Epithelial cell of proximal tubule (primary cell): ENCODE measurements around the gene TM4SF20. TPM values are rescaled to one million over a fixed set of nuclear protein-coding genes. Genes with fewer than 3 reads are reported as not detected.

Experiments used
- DNase-seq: peaks from one replicate; pipeline ENCODE4 v3.0.0-alpha.2; 2011; ENCODE audit warnings: low read depth
- H3K4me3 ChIP-seq: 2 replicates; pipeline ENCODE4 v1.5.1; 2011; ENCODE audit warnings: low read depth, mild to moderate bottlenecking, low read length
- total RNA-seq: library from RNA; depleted of rRNA; stranded (reverse); fragments of >200 nt; gene quantifications from 2 replicates; pipeline ENCODE4 v1.2.3, GENCODE V29; 2015
- TF ChIP-seq, protein P1 (sequence below): conservative IDR thresholded peaks from 2 replicates; pipeline ENCODE4 v1.5.1; 2012; ENCODE audit warnings: low read depth, mild to moderate bottlenecking, low read length

The TM4SF20 gene
- total RNA-seq, 1 donor from 2014 or later: not detected

DNA sequence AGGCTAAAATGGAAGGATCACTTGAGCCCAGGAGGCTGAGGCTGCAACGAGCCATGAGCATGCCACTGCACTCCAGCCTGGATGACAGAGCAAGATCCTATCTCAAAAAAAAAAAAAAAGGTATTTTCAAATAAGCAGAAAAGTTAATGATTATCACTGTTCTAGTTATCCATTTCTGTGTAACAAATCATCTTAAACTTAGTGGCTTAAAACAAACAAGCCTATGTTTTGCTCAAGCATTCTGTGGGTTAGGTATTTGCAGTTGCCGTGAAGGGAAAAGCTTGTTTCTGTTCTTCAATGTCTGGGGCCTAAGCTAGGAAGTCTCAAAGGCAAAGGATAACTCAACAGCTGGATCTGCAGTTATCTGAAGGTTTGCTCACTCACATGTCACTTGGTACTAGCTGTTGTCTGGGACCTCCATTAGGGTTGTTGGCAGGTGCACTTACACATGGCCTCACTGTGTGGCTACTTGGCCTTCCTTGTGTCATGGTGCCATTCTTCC, 40.0 kb downstream of the TM4SF20 start:
- DNase-seq: peak; percentile 40
- TF ChIP-seq, protein P1, sequence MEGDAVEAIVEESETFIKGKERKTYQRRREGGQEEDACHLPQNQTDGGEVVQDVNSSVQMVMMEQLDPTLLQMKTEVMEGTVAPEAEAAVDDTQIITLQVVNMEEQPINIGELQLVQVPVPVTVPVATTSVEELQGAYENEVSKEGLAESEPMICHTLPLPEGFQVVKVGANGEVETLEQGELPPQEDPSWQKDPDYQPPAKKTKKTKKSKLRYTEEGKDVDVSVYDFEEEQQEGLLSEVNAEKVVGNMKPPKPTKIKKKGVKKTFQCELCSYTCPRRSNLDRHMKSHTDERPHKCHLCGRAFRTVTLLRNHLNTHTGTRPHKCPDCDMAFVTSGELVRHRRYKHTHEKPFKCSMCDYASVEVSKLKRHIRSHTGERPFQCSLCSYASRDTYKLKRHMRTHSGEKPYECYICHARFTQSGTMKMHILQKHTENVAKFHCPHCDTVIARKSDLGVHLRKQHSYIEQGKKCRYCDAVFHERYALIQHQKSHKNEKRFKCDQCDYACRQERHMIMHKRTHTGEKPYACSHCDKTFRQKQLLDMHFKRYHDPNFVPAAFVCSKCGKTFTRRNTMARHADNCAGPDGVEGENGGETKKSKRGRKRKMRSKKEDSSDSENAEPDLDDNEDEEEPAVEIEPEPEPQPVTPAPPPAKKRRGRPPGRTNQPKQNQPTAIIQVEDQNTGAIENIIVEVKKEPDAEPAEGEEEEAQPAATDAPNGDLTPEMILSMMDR: no peak
- H3K4me3 ChIP-seq: no peak overlapping the region

DNA sequence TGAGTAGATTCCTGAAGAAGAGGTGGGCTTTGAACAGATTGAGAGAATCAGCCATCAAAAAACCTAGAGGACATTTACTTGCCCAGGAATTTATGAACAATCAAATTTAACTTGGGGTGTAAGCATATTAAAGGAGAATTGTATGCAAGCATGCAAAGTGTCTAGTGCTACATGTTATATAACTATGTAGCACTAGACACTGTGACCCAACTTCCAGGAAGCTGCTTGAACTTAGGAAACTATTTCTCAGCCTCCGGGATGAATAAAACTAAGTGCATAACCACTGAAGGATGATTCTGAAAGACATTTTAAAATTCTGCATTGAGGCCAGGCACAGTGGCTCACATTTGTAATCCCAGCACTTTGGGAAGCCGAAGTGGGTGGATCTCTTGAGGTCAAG, 41.7 kb downstream of the TM4SF20 start:
- no peak overlapping the region for H3K4me3 ChIP-seq
- TF ChIP-seq, protein P1: no peak
- no peak for DNase-seq

DNA sequence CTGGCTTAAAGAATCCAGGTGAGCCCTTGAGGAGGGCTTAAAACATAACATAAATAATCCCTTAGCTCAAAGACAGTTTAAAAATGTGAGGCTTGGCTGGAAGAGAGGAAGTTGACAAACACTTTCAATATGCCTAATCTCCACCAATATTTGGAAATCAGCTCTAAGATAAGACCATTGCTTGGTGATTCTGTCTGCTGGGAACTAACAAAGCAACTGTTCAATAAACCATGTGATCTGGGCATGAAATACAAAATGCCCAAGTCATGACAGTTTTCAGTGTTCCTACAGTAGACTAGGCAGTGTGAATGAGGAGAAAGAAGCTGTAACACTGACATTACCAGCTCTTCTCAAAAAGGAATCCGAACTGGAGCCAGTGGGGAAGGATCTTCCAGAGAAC, 43.4 kb downstream of the TM4SF20 start:
- DNase-seq: no peak
- TF ChIP-seq, protein P1: no peak
- H3K4me3 ChIP-seq: no peak overlapping the region

DNA sequence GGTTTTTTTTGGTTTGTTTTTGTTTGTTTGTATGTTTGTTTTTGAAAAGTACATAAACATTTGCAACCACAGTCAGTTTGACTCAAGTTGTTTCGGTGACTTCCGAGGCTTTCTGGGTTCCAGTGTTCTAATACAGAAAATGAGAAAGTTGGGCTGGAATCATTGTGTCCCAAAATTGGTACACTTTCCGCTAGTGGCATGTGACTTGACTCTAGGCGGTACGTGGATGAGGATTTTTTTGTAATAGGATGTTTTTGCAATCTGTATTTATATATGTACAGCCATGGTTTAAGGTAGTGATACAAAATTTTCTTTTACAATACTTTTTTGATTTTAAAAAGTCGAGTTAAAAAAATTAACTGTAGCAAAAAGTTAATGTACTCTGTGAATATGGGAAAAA, 52.3 kb downstream of the TM4SF20 start:
- TF ChIP-seq, protein P1: no peak
- peak overlapping the region; percentile 91 for H3K4me3 ChIP-seq
- no peak for DNase-seq

DNA sequence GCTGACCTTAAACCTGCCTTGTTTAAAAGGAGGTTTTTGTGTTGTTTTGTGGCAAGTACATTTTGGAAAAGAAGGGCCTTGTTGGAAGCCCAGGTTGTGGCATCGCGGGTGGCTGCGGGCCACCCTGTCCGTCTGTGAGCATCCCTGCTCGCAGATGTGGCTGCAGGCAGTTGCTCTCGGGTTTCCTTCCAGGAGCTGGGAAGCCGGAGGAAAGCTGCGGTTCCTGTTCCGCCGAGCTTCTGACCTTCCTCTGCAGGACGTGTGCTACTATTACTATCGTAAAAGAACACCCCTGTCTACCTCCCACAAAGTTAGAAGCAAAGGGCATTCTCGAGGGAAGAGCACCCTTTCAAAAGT, 53.3 kb downstream of the TM4SF20 start:
- no peak for DNase-seq
- H3K4me3 ChIP-seq: peak overlapping the region; percentile 91
- TF ChIP-seq, protein P1: no peak

DNA sequence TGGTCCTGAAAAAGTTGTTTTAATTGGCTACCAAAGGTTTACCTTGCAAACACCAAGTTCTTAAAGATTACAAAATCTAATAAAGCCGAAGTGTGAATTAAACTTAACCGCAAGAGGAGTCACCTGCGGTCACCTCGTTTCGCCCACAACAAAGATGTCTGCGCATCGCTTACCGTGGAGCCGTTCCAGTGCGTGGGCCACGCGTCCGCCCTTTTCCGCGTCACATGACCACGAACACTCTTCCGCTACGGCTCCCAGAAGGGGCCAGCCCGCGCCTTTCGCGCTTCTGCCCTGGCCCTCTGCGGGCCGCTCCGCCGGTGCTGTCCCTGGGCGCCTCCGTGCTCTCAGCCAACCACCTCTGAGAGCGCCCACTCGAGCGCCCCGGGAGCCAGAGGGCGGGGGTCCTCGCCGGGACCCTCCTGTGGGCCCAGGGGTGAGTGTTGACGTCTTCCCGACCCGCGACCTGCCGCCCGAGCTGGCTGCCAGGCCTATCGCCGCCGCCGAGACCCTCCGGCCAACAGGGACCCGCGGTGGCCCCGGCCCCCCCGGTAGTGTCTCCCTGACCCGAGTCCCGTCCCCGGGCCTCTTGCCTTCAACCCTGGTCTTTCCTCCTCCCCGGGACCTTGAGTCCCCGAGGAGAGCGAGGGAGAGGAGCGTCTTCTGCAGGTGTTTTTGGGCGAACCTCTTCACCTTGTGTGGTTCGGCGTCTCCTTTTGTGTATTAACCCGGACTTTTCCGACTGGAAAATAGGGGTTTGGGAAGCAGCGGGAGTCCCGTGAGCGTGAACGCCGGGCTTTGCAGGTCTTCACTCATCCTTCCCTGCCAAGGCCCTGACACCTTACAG, 53.9 kb downstream of the TM4SF20 start, which contains the start of gene MFF:
TSS of gene MFF (plus strand) at position 257 of the 844 bp plus-strand sequence. CDS start 5,415 bp downstream, outside the sequence.
- DNase-seq: peak; percentile 55
- H3K4me3 ChIP-seq: peak within 1 kb of the TSS; percentile 91
- TF ChIP-seq, protein P1: peak; percentile 39

DNA sequence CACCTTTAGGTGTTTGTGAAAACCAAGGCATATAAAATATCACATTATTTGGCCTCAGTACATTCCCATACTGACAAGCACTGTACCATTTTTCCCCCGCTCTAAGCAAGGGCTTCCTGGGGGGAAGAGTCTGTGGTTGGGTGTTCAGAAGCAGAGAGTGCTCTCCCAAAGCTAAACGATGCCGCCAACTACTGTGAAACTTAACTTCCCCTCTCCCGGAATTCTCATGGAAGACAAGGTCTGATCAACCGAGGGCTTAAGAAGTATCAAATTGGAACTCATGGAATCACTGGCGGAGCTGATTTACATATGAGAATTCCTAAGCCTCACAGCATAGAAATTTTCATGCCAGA, 54.5 kb downstream of the TM4SF20 start:
- TF ChIP-seq, protein P1: no peak
- DNase-seq: no peak
- peak overlapping the region; percentile 91 for H3K4me3 ChIP-seq
